Testis (tissue), 3 donors: ENCODE results near the gene BHLHE40. TPM values are rescaled to one million over a fixed set of nuclear protein-coding genes. Genes with fewer than 3 reads are reported as not detected.

Experiments
- DNase-seq: peaks from one replicate; pipeline ENCODE4 v3.0.0-alpha.2; 2019
- H3K27ac ChIP-seq, 2 donors: fragments of 200-600 bp; sonication (generic); one replicate each; pipeline ENCODE4 v1.5.1; 2019
- H3K27me3 ChIP-seq: fragments of 200-600 bp; sonication (generic); one replicate; pipeline ENCODE4 v1.5.1; 2019
- H3K36me3 ChIP-seq: fragments of 200-600 bp; sonication (generic); one replicate; pipeline ENCODE4 v1.5.1; 2017; ENCODE audit warnings: low read depth; ENCODE audit errors: missing control alignments
- H3K4me1 ChIP-seq: fragments of 200-600 bp; sonication (generic); one replicate; pipeline ENCODE4 v1.5.1; 2019
- H3K4me3 ChIP-seq, 2 donors: fragments of 200-600 bp; sonication (generic); one replicate each; pipeline ENCODE4 v1.5.1; 2017 to 2019
- H3K9me3 ChIP-seq: fragments of 200-600 bp; sonication (generic); one replicate; pipeline ENCODE4 v1.5.1; 2017
- POLR2A ChIP-seq: fragments of 450-650 bp; IDR thresholded peaks from one replicate; pipeline ENCODE4 v1.6.1; 2017; ENCODE audit warnings: antibody characterized with exemption, mild to moderate bottlenecking, moderate library complexity
- WGBS, 2 donors: methylation state at CpG; one replicate each; pipeline ENCODE4 v1.1.5; 2018; 5-methylcytosine and 5-hydroxymethylcytosine counted together
- intact Hi-C: fragments of 100-400 bp; cut with DNase I; formaldehyde crosslinking; loops from one replicate; pipeline ENCODE4 v1.15.1; 2023; ENCODE audit warnings: low total_unique reads
- polyA plus RNA-seq: library from polyadenylated mRNA; stranded (reverse); fragments of 350-450 nt; fragmentation: Illumina TruSeq; extraction: RNeasy Lipid Tissue Mini Kit (QIAGEN cat#74804); gene quantifications from one replicate; pipeline ENCODE4 v1.2.3, GENCODE V29; 2014; ENCODE audit warnings: low read depth, low replicate concordance; ENCODE audit not compliant: insufficient read depth
- total RNA-seq, 2 donors: library from RNA; depleted of rRNA; stranded (reverse); fragments of >200 nt; gene quantifications; one replicate each; pipeline ENCODE4 v1.2.3, GENCODE V29; 2016
- TF ChIP-seq, protein P1 (sequence below), 3 experiments: fragments of 450-650 bp in 2 of 3; fragments of 200-600 bp in 1 of 3; sonication (generic) in 1 of 3; IDR thresholded peaks; one replicate each; pipeline ENCODE4 v1.5.1; 2016 to 2019; ENCODE audit warnings: antibody characterized with exemption in 3 of 3, mild to moderate bottlenecking in 2 of 3, moderate library complexity in 1 of 3

BHLHE40 gene
- total and polyA plus RNA-seq, 3 donors from 2014 or later: 26.2 to 40.6 (median 28.7) TPM

DNA sequence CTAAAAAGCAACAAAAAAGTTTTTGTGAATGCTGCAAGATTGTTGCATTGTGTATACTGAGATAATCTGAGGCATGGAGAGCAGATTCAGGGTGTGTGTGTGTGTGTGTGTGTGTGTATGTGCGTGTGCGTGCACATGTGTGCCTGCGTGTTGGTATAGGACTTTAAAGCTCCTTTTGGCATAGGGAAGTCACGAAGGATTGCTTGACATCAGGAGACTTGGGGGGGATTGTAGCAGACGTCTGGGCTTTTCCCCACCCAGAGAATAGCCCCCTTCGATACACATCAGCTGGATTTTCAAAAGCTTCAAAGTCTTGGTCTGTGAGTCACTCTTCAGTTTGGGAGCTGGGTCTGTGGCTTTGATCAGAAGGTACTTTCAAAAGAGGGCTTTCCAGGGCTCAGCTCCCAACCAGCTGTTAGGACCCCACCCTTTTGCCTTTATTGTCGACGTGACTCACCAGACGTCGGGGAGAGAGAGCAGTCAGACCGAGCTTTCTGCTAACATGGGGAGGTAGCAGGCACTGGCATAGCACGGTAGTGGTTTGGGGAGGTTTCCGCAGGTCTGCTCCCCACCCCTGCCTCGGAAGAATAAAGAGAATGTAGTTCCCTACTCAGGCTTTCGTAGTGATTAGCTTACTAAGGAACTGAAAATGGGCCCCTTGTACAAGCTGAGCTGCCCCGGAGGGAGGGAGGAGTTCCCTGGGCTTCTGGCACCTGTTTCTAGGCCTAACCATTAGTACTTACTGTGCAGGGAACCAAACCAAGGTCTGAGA lies 4.7 kb downstream of the BHLHE40 start:
- Histone ChIP-seq H3K9me3 (no peaks in the 10 kb centered on the region), H3K27ac (peak overlapping the region; percentile 65 to 89), H3K4me1 (peaks cover 50% of the 10 kb centered on the region), H3K27me3 (no peaks in the 10 kb centered on the region), H3K4me3 (no peak overlapping the region), H3K36me3 (no peaks in the 10 kb centered on the region)
- intact Hi-C loops: loop anchor here (10.0 kb wide), 1 partner anchor 259 kb away; no protein-coding TSS in a partner anchor
- no peak for TF ChIP-seq POLR2A
- TF ChIP-seq, protein P1, sequence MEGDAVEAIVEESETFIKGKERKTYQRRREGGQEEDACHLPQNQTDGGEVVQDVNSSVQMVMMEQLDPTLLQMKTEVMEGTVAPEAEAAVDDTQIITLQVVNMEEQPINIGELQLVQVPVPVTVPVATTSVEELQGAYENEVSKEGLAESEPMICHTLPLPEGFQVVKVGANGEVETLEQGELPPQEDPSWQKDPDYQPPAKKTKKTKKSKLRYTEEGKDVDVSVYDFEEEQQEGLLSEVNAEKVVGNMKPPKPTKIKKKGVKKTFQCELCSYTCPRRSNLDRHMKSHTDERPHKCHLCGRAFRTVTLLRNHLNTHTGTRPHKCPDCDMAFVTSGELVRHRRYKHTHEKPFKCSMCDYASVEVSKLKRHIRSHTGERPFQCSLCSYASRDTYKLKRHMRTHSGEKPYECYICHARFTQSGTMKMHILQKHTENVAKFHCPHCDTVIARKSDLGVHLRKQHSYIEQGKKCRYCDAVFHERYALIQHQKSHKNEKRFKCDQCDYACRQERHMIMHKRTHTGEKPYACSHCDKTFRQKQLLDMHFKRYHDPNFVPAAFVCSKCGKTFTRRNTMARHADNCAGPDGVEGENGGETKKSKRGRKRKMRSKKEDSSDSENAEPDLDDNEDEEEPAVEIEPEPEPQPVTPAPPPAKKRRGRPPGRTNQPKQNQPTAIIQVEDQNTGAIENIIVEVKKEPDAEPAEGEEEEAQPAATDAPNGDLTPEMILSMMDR (IDR thresholded peaks at IDR 0.05): no peak
- 28 to 36% methylated on average over 15 to 16 of the region's 16 CpGs for WGBS, 2 donors
- no peak for DNase-seq

DNA sequence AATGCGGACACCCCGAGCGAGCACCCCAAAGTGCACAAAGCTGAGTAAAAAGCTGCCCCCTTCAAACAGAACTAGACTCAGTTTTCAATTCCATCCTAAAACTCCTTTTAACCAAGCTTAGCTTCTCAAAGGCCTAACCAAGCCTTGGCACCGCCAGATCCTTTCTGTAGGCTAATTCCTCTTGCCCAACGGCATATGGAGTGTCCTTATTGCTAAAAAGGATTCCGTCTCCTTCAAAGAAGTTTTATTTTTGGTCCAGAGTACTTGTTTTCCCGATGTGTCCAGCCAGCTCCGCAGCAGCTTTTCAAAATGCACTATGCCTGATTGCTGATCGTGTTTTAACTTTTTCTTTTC lies 5.3 kb downstream of the BHLHE40 start:
- Histone ChIP-seq H3K27me3 (no peaks in the 10 kb centered on the region), H3K4me1 (peaks cover 54% of the 10 kb centered on the region), H3K9me3 (no peaks in the 10 kb centered on the region), H3K27ac (peak overlapping the region; percentile 65 to 89), H3K4me3 (no peak overlapping the region), H3K36me3 (no peaks in the 10 kb centered on the region)
- intact Hi-C loops: loop anchor here (10.0 kb wide), 1 partner anchor 260 kb away; no protein-coding TSS in a partner anchor
- TF ChIP-seq POLR2A: no peak
- TF ChIP-seq, protein P1 (IDR thresholded peaks at IDR 0.05): no peak
- no peak for DNase-seq
- 38 to 59% methylated on average over 9 of the region's 9 CpGs for WGBS, 2 donors

DNA sequence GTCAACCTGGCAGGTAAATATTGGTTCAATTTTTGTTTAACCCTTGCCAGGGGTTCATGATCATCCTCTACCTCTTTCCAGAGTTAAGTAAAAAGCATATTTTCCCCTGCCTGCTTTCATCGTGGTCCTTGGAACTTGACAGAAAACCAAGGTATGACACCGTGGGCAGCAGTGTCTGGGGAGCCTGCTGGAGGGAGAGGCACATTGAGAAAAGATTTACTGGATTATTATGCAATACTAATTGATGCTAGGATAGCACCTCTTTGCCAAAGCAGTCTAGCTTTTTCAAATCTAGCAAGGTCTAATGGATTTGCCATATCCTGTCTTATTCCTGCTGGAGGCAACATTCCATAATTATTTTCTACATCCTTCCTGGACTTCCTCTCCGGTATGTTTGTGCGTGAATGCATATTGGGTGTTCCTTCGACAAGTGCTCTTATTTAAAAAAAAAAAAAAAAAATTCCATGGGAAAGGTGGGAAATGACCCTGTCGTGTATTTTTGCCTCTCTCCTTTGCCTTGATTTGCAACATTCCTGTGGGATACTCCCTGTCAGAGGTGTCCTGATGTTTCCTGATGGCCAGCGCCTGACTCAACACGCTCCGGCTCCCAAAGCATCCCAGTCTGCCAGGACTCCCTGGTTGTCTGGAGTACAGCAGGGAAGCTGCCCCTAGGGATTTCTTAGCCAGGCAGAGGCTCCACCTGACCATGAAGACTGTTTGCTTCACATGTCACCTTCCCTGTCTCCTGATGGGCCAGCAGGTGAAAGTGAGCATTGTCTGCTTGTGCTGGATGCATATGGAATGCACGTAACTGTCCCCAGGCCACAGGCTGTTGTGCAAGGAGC lies 6.3 kb downstream of the BHLHE40 start:
- no peak overlapping the region for H3K4me3 ChIP-seq

DNA sequence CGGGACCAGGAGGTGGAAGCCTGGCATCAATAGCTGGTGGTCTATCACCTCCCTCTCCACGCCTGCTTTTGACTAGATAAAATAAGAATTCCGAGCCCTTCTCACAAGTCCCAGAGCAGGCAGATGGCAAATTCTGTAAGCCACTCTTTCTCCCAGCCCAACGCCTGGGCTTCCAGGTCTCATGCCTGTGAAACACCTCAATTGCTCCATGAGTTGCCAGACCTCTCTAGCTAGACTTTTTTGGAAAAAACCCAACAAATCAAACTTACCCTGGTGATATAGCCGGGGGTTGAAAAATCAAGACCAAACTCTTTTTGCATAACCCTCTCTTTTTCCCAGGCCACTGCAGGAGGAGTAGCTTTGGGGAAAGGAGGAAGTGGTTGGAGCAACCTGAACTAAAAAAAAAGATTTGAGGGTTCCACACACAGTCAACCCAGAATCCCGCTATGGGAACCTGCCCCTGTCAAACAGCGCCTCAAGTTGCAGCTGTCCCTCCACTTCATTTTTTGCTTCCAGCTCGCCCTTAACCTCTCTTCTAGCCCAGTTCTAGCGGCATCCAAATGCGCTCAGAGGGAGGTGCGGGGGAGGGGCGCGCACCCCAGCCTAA lies 7.0 kb downstream of the BHLHE40 start:
- no peaks in the 10 kb centered on the region for H3K27me3 ChIP-seq
- WGBS, 2 donors: 23 to 28% methylated on average over 13 of the region's 13 CpGs
- no peaks in the 10 kb centered on the region for H3K36me3 ChIP-seq
- intact Hi-C loops: loop anchor here (10.0 kb wide), 1 partner anchor 261 kb away; no protein-coding TSS in a partner anchor
- DNase-seq: no peak
- peak overlapping the region; percentile 76 to 89 for H3K27ac ChIP-seq
- TF ChIP-seq POLR2A: no peak
- peaks cover 53% of the 10 kb centered on the region for H3K4me1 ChIP-seq
- peak overlapping the region; percentile 51 to 62 for H3K4me3 ChIP-seq
- H3K9me3 ChIP-seq: no peaks in the 10 kb centered on the region

More for the DNA sequence above, 6.3 kb downstream of the BHLHE40 start:
- no peaks in the 10 kb centered on the region for H3K27me3 ChIP-seq
- peaks cover 55% of the 10 kb centered on the region for H3K4me1 ChIP-seq
- H3K36me3 ChIP-seq: no peaks in the 10 kb centered on the region
- TF ChIP-seq POLR2A: no peak
- TF ChIP-seq, protein P1 (IDR thresholded peaks at IDR 0.05): no peak
- peak overlapping the region; percentile 4 to 89 for H3K27ac ChIP-seq
- no peaks in the 10 kb centered on the region for H3K9me3 ChIP-seq
- 65 to 74% methylated on average over 10 of the region's 10 CpGs for WGBS, 2 donors
- DNase-seq: no peak
- intact Hi-C loops: loop anchor here (10.0 kb wide), 1 partner anchor 261 kb away; no protein-coding TSS in a partner anchor
